Testis (tissue), 2 donors: ENCODE results near the gene ENTPD3.

ENCODE experiments used
- POLR2A ChIP-seq: fragments of 450-650 bp; IDR thresholded peaks from one replicate; pipeline ENCODE4 v1.6.1; 2017; ENCODE audit warnings: antibody characterized with exemption, mild to moderate bottlenecking, moderate library complexity
- TF ChIP-seq, protein P1 (sequence below), 3 experiments: fragments of 450-650 bp in 2 of 3; fragments of 200-600 bp in 1 of 3; sonication (generic) in 1 of 3; IDR thresholded peaks; one replicate each; pipeline ENCODE4 v1.5.1; 2016 to 2019; ENCODE audit warnings: antibody characterized with exemption in 3 of 3, mild to moderate bottlenecking in 2 of 3, moderate library complexity in 1 of 3

DNA sequence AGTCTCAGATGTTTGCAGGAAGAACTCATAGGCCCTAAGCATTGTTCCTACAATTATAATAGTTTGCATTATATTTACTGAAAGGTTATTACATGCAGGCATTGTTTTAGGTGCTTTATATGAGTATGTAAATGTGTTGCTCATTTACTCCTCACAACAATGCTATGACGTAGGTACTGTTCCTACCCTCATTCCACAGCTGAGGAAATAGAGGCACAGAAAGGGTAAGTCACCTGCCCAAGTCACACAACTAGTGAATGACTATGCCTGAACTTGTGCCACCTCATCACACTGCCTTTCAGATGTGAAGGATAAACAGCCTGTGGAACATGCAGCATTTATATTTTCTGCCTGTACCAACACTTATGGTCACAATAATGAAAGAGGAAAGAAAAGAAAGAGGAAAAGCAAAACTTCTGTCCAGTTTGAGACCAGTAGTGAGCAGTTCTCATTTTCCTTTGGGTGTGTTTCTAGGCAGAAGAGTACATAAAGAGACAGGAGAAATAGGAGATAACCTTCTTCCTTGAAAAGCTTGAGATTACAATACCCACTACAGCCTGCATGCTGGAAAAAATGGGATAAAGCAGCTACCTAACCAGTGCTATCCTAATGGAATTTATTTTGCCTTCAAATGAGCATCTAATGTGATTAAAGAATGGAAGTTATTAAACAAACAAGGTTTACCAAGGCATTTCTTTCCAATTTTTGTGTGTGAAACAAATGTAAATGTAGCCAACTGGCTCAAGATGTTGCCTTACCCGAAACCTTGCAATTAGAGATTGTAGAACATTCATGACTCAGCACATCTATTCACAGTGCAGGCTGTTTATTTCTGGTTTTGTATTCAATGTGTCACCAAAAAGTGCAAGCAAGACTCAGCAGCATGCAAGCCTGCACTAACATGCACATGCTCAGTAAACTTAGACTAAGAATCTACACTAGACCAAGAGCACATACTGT lies 20.5 kb upstream of the ENTPD3 start:
- TF ChIP-seq, protein P1, sequence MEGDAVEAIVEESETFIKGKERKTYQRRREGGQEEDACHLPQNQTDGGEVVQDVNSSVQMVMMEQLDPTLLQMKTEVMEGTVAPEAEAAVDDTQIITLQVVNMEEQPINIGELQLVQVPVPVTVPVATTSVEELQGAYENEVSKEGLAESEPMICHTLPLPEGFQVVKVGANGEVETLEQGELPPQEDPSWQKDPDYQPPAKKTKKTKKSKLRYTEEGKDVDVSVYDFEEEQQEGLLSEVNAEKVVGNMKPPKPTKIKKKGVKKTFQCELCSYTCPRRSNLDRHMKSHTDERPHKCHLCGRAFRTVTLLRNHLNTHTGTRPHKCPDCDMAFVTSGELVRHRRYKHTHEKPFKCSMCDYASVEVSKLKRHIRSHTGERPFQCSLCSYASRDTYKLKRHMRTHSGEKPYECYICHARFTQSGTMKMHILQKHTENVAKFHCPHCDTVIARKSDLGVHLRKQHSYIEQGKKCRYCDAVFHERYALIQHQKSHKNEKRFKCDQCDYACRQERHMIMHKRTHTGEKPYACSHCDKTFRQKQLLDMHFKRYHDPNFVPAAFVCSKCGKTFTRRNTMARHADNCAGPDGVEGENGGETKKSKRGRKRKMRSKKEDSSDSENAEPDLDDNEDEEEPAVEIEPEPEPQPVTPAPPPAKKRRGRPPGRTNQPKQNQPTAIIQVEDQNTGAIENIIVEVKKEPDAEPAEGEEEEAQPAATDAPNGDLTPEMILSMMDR (IDR thresholded peaks at IDR 0.05), result no peak
- no peak for TF ChIP-seq POLR2A
